HFF-Myc (cell line): ENCODE data around the gene DGKI.

Source experiments
- DNase-seq: peaks from one replicate; pipeline ENCODE4 v3.0.0-alpha.2; 2011; ENCODE audit warnings: low read depth; ENCODE audit errors: extremely low read depth
- H3K4me3 ChIP-seq: replicated peaks from 2 replicates; pipeline ENCODE4 v1.5.1; 2011; ENCODE audit warnings: low read depth, mild to moderate bottlenecking, control low read depth, low read length
- TF ChIP-seq, protein P1 (sequence below): IDR thresholded peaks from 2 replicates; pipeline ENCODE4 v1.5.1; 2012; ENCODE audit warnings: mild to moderate bottlenecking, low read depth, low read length, control low read depth; ENCODE audit errors: missing control alignments

DGKI gene

DNA sequence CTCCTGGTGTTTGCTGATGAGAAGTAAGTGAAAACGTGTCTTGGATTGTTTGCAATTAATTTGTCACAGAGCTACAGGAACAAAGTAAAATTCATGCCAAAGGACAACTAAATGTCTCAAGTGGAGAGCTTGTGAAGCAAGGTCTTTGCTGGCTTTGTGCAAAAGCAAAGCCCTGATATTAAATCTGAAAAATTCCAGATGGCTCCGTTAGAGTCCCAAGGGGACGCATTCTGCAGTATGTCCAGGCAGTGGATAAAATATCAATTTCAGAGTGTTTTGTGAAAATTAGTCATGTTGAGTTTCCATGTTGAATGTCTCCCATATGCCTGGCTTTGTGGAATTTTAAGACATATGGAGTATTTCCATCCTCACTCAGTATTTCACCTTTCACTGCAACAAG, 400.7 kb downstream of the DGKI start:
- TF ChIP-seq, protein P1, sequence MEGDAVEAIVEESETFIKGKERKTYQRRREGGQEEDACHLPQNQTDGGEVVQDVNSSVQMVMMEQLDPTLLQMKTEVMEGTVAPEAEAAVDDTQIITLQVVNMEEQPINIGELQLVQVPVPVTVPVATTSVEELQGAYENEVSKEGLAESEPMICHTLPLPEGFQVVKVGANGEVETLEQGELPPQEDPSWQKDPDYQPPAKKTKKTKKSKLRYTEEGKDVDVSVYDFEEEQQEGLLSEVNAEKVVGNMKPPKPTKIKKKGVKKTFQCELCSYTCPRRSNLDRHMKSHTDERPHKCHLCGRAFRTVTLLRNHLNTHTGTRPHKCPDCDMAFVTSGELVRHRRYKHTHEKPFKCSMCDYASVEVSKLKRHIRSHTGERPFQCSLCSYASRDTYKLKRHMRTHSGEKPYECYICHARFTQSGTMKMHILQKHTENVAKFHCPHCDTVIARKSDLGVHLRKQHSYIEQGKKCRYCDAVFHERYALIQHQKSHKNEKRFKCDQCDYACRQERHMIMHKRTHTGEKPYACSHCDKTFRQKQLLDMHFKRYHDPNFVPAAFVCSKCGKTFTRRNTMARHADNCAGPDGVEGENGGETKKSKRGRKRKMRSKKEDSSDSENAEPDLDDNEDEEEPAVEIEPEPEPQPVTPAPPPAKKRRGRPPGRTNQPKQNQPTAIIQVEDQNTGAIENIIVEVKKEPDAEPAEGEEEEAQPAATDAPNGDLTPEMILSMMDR: no peak
- H3K4me3 ChIP-seq: no peak overlapping the region
- no peak for DNase-seq

DNA sequence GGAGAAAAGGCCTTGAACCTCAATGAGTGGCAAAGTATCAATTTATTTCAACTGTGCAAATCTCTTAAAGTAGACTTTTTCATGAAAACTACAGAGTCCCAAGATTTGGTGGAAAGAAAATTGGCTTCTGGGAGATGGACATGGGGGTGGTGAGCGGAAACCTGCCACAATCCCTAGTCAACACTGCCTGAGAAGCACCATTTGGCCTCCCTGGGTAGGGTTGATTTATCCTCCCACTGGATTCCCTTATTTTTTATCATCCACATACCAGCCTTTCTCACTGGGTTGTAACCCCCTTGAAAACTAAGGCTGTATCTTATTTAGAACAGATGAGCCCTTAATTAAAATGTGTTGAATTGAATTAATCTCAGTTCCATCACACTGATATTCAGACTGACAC, 401.5 kb downstream of the DGKI start:
- H3K4me3 ChIP-seq: no peak overlapping the region
- TF ChIP-seq, protein P1: no peak
- DNase-seq: no peak

DNA sequence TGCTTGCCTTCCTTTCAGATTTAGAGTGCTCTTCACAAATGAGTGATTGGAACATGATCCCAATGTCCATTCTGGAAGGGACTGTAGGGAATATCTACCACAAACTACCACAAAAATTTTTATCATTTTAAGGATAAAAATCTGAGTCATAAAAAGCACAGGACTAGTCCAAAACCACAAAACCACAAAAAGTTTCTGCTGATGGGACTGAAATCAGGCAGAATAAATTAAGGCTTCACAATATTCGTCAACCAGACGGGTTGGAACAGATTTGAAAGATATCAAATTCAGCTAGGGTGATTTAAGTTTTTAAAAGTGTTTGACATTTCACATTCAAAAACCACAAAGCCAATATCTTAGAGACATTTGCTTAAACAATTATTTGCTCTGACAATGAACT, 403.2 kb downstream of the DGKI start:
- no peak for DNase-seq
- TF ChIP-seq, protein P1: no peak
- no peak overlapping the region for H3K4me3 ChIP-seq

DNA sequence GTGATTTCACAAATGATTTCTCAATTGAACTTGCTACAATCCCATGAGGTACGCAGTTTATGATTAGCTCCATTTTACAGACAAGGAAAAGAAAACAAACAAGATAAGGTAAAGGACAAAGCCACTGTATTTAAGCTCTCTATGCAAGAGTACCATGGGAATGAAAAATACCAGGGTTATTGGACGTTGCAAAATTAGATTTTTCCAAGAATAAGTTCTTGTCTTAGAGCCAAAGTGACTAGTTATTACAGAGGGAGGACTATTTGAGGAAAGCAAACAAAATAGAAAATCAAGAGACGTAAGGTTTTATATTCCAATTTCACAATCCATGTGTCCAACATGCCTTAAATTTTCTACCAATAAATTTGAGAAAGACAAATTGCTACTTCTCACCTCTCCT, 405.3 kb downstream of the DGKI start:
- no peak overlapping the region for H3K4me3 ChIP-seq
- TF ChIP-seq, protein P1: no peak

DNA sequence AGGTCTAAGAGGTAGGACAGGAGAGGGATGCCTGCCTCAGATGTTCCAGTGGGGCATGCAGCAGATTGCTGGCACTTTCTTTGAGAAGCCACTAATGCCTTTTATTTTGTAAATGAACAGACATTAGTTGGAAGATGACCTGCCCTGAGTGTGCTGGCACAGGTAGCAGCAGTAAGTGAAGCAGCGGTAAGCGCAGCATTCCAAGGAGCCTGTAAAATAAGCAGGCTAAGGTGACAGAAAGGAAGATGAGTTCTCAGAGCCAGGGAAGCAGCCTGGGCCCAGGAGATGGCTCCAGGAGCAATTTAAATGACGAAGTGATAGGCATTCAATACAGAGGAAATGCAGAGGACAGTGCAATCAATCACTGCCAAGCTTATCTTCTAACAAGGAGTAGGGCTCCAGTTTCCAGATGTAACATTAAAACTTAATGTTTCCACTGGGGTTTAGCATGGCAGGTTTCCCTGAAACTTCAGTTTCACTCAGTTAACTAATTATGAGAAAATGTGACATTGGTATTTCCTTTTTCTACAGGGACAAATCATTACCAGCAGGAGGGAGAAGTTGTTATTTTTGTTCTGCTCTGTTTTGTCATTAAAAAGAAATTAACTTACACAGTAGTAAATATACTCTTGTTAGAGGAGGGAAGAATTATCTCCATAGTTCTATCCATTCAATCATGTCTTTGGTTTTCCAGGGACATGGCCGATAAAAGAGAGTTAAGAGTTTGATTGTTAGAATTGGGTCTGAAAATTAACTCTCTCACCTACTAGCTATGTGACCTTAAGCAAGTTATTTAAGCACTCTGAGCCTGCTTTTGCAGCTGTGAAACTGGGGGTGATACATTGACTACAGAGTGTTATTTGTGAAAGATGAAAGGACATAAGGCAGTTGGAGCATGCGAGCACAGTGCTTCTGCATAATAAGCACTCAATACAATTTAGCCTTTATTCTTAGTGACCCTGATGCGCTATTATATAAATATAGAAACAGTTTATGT, 406.6 kb downstream of the DGKI start:
- TF ChIP-seq, protein P1: no peak
- no peak overlapping the region for H3K4me3 ChIP-seq
- DNase-seq: no peak

More for the DNA sequence above, 405.3 kb downstream of the DGKI start:
- no peak for DNase-seq

DNA sequence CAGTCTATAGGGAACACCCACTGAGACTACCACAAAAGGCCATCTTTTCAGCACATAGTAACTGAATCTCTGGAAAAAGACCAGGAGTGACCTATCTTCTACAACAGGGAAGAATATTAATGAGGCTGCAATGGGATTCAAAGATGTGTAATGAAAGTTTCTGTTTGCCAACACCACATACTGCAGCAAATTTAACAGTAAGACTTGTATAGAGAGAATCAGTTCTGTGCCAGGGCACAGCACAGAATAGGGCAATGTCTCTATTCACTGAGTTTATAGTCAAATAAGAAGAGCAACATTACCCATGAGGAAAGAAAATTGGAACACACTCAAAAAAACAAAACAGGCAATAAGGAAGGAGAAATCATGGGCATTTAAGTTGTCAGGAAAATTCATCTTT, 411.8 kb downstream of the DGKI start:
- no peak for DNase-seq
- no peak overlapping the region for H3K4me3 ChIP-seq
- TF ChIP-seq, protein P1: no peak
